GM18507 (cell line): ENCODE data around the gene LIPC.
A peak's percentile ranks its signal among the peaks of the same experiment; 100 is the strongest.

ENCODE experiments used
- DNase-seq: peaks from one replicate; pipeline ENCODE4 v3.0.0; 2011; ENCODE audit warnings: low read depth; ENCODE audit not compliant: insufficient read length; ENCODE audit errors: extremely low spot score
- FAIRE-seq: peaks from 2 replicates; lab custom pipeline; 2011; peaks lifted over from hg19 to GRCh38; lab: Jason Lieb, UNC

The LIPC gene

GRCh38 chr15:58546066-58546591 lies 114.3 kb downstream of the LIPC start:
- FAIRE-seq (no peak), DNase-seq (no peak)

DNA sequence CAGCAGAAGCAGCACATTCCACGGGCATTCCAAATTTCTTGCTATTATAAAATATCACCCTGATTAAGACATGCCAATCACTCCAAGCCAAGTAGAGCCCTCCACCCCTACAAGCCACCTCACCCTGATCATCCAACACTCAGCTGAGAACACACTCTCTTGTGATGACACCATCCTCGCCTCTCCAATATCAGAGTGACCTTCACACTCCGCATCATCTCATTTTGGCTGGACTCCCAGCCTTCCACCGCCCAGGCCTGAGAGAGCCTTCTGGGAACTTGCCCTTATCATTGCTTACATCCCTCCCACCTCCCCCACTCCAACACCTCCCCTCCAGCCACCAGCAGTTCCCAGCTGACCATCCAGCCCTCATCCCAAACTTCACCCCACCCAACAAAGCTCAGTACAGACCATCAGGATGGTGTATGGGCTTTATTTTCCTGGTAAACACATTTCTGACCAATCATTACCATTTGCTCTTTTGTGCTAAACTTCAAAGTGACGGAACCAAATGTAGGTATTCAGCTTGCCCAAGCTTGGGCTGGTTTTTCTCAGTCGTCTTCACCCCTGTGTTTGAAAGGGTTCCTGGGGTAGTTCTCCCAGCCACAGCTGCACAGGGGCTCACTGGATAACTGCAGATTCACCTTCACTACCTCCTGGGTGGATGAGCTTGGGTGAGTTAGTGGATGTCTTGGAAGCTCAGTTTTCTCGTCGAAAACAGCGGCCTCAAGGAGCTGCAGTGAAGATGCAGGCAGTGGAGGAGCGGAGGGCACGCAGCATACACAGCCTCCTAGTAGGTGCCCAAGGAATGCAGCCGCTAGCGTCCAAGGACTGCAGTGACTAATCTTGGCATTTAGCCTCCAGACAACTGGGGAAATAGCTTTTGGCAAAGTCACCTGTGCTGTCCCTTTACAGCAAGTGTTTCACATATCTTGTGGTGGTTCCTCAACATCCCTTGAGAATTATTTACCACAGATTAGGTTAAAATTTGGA lies 115.1 kb downstream of the LIPC start:
- no peak for DNase-seq
- FAIRE-seq, result no peak

DNA sequence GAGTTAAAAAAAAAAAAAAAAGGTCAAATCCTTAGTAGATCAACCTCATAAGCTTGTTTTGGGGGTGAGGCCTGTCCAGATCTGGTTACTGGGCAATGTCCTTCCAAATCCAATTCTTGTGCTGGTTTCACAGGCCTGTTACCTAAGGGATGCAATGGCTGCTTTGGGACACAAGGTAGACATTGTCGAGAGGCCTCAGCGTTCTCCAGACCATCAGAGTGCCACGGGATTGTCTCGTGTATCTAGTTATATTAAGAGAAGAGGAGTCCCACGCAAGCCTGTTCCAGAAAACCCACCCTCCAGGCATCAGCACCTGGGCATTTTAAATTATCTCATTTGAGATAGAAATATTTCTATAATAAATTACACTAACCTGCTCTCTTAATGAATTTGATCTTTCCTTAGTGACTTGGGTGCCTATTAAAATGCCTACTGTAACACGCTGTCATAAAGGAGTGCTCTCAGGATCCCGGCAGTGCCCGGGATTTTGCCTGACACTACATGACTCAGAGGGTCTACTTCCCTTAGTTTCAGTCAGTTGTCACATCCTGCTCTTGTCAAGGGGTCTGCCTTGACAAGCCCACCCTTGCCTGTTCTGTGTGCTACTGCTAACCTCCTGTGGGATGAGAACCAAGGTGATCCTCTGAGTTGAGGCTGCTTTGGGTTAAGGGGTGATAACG lies 116.0 kb downstream of the LIPC start:
- FAIRE-seq (no peak), DNase-seq (no peak)

DNA sequence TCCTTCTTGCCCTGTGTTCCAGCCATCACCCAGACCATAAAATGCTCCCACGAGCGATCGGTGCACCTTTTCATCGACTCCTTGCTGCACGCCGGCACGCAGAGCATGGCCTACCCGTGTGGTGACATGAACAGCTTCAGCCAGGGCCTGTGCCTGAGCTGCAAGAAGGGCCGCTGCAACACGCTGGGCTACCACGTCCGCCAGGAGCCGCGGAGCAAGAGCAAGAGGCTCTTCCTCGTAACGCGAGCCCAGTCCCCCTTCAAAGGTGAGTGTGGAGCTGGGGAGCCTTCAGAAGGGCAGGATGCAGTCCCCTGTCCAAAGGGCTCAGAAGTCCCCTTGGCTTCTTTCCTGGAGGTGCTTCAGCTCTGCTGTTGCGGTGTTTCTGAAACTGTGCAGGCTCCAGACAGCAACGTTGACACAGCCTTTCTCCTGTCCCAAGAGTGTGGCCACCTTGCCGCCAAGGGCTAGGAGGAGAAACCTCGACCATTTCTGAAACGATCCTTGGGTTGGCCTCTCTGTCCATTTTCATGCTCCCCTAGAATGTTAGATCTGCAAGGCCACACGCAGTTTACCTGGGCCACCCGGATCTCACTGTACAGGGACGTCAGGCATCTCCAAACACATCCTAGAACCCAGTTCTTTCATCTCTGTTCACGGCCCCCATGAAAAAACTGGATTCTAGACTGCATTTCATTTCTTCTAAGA lies 116.7 kb downstream of the LIPC start:
- no peak for DNase-seq
- no peak for FAIRE-seq

GRCh38 chr15:58549013-58549784 lies 117.4 kb downstream of the LIPC start:
- FAIRE-seq, result no peak
- no peak for DNase-seq

DNA sequence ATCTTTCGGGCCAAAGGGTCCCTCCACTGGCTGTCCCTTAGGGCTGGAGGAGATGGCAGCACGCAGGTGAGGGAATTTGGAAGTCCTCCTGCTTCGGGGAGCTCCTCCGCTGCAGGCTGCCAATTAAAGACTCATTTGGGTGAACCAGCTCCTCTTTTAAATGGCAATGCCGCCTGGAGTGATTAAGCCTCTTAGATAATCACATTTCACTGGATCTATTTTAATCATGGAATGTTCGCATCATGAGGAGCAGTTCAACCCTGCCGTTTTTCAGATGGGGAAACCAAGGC lies 117.9 kb downstream of the LIPC start:
- FAIRE-seq (no peak), DNase-seq (no peak)

- FAIRE-seq (peak; percentile 73), DNase-seq (no peak)
These were observed 119.4 kb downstream of the LIPC start for GRCh38 chr15:58551084-58551763.

DNA sequence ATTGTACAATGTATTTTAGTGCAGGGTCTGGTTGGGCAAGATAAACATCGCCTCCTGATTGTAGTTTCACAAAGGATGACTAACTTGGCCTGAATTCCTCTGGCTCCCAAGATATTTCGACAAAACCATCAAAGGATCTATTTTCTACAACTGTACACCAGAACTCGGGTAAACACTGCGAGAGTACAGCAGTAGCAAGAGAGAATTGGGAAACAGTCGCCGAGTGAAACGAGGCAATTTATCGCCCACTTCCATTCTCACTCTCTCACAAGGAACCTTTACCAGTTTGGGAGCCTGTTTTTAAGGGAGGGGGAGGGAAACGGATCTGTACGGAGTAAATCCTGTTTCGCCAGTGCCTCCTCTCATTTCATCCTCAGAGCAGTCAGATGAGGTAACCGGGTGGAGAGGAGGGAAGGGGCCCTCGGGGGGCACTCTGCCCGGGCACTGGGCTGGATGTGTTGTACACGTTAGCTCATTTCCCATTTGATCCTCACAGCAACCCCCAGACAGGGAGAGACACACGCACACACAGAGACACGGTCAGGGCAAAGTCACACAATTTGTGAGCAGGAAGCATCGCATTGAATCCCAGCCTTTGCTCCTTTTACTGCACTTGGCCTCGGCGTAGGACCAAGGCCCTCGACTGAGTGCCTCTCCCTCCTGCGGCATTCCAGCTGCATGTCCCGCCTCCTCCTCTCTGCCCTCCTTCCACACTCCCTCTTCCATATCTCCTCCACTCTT lies 120.1 kb downstream of the LIPC start:
- FAIRE-seq (no peak), DNase-seq (no peak)

DNA sequence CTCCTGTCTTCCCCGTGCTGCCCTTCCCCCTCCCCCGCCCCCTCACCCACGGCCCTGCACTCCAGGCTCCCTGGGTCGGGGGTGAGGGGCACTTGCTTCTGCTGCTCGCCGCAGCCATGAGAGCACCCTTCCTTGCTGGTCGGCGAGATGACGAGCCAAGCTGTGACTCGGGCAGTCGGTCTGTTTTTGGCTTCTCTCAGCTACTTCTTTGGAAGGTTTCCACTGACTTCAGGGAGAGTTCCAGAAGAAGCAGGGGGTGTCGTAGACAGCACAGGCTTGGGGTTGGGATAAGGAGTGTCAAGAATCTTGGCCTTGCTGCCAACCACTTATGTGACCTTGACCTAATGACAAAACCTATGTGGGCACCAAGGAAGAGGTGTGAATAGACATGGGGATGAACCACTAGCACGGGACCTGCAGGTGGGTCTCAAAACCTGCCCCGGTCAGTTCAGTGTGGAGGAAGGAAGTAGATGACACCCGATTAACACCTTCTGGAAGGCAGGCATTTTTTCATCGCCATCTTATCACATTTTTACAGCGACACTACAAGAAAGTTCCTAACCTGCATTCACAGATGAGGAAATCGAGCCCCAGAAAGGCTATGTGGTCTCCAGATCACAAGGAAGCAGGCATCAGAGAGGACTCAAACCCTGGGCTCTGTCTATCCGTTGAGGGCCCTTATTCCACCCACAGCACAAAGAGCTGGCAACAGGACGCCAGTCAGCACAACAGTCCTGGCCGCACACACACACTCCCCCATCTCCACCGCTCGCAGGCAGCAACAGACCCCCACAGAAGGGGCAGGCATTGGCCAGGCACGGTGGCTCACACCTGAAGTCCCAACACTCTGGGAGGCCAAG lies 120.9 kb downstream of the LIPC start:
- DNase-seq (no peak), FAIRE-seq (no peak)

DNA sequence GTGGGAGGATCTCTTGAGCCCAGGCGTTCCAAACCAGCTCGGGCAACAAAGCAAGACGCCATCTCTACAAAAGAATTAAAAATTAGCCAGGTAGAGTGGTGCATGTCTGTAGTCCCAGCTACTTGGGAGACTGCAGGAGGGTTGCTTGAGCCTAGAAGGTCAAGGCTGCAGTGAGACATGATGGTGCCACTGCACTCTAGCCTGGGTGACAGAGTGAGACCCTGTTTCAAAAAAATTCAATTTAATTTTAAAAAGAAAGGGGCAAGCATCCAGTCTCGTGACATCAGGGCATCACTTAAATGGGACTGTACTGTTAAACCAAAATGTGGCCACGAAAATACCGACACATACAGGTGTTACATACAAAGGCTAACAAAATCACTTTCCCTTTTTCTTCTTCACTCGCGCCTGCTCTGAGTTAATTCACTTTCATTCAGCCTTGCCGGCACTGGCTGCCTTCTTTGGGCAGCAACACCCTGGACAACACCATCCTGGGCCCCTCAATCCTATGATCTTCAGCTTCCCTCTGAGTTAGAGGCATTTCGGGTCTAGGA lies 121.7 kb downstream of the LIPC start:
- DNase-seq (no peak), FAIRE-seq (peak; percentile 21)

GRCh38 chr15:58554758-58555157 lies 123.0 kb downstream of the LIPC start:
- DNase-seq (no peak), FAIRE-seq (no peak)

- no peak for FAIRE-seq
- no peak for DNase-seq
These were observed 123.6 kb downstream of the LIPC start for GRCh38 chr15:58555162-58556027.

GRCh38 chr15:58556028-58556361 lies 124.2 kb downstream of the LIPC start:
- no peak for FAIRE-seq
- no peak for DNase-seq

DNA sequence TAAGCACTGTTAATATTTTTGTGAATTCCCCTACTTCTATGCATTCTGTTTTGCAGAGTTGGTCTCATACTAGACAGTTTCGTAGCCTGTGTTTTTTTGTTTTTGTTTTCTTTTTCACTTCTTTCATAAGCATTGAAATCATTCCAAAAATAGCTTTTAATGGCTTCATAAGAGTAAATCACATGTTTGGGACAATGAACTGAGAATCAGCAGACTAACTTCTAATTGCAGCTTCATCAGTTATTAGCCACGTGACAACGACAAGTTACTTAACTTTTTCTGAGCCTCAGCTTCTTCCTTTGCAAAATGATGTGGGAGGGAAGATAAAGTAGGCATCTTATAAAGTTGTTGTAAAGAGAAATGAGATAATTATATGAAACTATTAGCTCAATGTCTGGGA lies 124.8 kb downstream of the LIPC start:
- DNase-seq (no peak), FAIRE-seq (no peak)

DNA sequence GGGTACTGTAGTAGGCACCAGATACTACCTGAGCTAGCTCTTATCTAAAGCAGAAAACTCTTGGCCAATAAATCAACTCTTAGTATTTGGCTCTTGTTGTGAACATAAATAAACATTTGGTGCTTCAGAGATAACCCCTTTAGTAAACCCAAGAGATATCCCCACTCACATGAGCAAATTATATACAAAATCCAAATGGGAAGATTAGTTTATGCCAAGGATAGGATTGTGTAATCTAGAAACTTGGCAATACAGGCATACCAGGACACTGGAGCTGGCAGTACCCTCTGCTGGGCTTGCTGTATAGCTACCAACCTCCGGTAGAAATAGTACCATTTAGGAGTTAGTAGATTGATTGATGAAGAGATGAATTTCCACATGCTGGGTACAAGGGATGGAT lies 127.0 kb downstream of the LIPC start:
- DNase-seq (no peak), FAIRE-seq (no peak)

DNA sequence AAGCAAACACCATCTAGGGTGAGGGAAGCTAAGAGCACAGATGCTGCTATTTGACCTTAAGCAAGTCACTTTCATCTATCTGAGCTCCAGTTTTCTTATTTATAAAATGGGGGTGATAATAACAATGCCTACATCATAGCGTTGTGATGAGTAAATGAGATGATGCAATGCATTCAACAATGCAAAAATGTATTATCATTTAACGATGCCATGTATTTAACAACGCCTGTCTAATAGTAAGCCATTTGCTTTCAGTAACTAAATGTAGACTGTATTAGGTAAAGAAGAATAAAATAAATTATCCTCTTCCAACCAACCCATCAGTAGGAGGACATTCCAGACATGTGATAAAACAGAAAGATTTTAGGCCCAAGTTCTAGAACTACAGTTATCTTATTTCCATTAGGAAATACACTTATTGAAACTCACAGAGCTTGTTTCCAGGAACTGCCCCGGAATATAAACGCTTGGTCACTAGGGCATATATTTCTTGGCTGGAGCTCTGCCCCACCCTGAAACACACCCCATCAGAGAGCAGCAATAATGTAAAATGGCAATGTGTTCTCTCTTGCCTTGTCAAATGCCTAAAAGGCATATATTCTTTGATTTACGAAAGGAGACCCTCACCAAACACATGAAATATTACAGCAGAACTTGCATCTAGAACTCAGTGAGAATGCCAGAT lies 128.3 kb downstream of the LIPC start:
- FAIRE-seq, result no peak
- DNase-seq, result no peak
